HG02588 (cell line): ENCODE results near the gene CYB561A3.

ENCODE experiments used
- ATAC-seq: cut with Tn5 transposase; IDR thresholded peaks from one replicate; pipeline ENCODE4 v1.9.1; 2021; ENCODE audit warnings: mild to moderate bottlenecking, moderate library complexity; ENCODE audit not compliant: unreplicated experiment

The CYB561A3 gene

DNA sequence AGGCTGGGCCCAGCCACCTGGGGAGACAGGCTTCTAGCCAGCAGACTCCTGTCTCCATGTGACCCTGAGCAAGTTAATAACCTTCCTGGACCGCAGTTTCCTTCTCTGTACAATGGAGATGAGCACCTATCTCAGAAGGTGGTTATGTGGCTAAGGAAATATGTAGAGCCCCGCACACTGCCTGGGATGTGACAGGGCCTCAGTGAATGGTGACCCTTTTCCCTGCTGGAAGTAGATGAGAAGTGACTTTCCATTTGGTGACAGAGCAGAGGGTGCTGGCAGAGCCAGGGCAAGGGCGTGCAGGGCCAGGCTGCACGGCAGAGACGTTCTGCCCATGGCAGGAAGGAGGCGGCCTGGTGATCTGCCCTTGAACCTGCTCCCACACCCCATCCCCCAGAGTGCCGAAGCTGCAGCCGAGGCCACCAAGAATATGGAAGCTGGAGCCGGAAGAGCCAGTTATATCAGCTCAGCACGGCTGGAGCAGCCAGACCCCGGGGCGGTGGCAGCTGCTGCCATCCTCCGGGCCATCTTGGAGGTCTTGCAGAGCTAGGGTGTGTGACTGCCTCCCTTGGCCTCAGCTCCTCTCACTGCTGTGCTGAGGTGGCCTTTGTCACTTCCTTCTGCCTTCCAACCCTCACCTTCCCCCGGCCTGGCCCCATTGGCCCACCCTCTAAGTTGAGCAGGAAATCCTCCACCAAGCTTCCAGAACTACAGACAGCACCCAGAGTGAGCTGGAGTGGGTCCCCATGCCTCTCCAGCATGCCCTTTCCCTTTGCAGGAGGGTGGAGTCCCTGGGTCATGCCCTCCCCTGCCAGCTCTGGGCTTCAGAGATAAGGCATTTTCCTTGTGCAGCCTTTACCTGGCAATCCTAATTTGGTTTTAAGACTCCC lies 15.5 kb downstream of the CYB561A3 start:
- ATAC-seq = no peak

DNA sequence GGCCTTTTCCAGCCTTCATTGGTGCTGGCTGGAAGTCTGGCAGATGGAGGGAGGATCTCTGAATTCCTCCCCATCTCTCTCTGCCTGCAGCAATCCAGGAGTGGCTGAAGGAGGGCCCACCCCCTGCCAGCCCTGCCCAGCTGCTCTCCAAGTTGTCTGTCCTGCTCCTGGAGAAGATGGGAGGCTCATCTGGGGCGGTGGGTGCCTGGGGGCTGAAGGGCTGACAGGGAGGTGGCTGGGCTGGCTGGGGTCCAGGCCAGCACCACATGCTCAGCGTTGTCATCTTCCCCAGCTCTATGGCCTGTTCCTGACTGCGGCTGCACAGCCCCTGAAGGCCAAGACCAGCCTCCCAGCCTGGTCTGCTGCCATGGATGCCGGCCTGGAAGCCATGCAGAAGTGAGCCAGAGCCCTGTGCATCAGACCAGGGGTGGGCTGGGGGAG lies 16.5 kb downstream of the CYB561A3 start:
- ATAC-seq = no peak

GRCh38 chr11:61343792-61344745 lies 17.6 kb downstream of the CYB561A3 start:
- no peak for ATAC-seq

GRCh38 chr11:61342207-61342803 lies 19.4 kb downstream of the CYB561A3 start:
- no peak for ATAC-seq

GRCh38 chr11:61341706-61342105 lies 20.0 kb downstream of the CYB561A3 start:
- ATAC-seq = no peak

- no peak for ATAC-seq
These were observed 20.7 kb downstream of the CYB561A3 start for GRCh38 chr11:61340979-61341378.

GRCh38 chr11:61339490-61339878 lies 22.2 kb downstream of the CYB561A3 start:
- no peak for ATAC-seq

- no peak for ATAC-seq
These were observed 22.7 kb downstream of the CYB561A3 start for GRCh38 chr11:61338783-61339489.

DNA sequence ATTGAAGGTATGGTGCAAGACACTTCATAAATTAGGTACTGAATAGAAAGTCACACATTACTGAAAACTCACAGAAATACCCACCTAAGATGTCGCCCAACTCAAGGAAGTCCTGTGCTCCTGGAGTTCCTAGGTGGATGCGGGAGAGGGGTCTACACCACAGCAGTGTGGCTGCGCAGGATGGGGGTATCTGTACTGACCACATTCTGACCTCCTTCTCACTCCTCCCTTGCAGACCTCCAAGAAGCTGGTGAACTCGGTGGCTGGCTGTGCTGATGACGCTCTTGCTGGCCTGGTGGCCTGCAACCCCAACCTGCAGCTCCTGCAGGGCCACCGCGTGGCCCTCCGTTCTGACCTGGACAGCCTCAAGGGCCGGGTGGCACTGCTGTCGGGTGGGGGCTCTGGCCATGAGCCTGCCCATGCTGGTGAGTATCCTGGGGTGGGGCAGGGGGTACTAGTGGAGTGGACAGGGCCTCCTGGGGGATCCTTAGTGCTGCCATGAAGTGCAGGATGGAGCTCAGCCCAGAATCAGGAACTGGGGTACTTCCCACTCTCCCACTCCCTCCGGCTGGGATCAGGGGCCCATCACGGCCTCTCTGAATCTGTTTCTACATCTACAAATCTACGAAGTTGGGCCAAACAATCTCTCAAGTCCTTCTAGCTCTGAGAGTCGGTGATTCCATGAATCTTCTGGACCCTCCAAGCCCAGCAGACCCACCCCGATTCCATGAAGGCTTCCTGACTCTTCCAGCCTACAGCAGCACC lies 23.8 kb downstream of the CYB561A3 start:
- no peak for ATAC-seq

- peak; percentile 45 for ATAC-seq
These were observed 25.3 kb downstream of the CYB561A3 start for GRCh38 chr11:61336171-61336935.

DNA sequence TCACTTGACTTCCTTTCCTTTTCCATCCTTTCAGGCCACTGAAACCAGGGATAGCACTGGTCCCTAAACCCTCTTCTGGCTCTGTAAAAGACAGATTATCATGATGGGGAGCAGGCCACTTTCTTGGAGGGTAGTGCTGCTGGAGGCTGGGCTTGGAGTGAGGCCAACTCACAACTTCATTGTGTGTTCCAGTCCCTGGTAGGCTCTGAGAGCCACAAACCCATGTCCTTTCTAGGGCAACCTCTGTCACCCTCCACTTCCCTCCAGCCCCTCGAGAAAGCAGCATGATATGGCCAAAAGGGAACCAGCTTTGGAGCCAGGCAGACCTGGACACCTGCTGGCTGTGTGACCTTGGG lies 26.3 kb downstream of the CYB561A3 start:
- ATAC-seq = no peak

DNA sequence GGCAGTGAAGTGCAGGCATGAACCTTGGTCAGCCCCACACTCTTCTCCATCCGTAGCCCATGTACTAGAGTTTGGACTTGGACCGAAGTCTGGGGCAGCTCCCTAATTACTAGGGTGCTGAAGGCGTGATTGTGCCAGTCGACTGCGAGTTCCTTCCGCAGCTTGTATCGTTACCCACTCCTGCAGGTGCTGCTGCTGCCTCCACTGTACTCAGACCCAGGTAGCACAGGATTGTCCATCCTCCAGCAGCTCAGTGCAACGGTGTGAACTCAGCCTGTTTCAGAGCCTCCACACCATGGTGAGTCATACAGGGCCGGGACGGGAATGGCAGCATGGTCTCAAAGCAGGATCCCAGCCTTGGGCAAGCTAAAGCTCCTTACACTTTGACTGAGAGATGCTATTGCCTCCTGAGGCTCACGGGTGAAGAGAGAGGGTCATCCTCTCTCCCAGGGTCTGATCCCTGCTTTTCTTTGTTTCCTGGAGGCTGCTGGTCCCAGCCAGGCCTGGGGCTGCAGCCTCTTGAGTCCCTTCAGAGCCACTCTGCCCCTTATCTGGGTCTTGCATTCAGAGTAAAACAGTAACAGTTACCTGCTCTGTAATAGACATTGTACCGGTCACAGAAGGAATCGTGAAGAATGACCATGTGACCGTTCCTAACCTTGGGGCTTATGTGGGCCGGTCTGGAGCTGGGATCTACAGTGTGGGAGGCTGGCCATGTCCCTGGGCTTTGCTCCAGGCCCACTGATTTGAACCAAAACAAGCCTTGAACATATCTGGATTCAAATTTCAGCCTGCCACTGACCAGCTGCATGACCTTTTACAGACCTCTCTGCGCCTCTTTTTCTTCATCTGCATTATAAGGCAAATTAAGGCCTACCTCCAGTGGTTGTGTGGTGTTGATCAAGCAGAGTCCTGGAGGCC lies 27.0 kb downstream of the CYB561A3 start:
- no peak for ATAC-seq

DNA sequence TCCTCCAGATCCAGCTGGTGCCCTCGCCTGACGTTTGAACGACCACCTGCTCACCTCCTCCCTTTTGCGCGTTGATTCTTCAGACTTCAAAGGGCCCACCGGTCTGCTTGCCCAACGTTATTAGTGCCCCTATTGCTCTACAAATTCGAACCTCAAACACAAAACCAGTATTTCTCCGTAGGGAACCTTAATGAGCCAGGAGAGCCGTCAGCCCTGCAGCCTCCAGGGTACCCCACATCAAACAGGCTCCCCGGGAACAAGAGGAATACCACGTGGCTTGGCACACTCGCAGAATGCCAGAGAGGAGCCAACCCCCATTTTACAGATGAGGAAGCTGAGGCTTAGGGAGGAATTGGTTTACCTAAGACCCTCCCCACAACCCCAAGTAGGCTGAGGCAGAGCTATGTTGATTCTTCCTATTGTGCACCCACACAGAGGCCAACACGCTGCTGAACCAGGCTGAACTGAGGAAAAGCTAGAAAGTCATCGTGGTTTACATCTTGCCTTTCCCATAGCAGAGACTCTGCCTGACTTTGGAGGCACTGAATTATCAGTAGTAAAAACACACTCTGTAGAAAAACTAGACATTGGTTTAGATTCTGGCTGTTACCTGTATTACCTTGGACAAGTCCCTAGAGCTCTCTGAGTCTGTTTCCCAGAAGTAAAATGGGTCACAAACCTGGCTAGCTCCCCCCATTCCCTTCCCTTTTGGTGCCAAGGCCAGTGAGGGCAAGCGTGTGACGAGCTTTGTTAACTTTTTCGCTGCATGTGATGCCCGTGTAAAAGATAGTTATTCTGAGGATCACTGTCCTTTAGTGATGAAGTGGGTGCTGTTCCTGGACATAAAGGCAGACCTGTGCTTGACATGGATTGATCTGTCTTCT lies 27.9 kb downstream of the CYB561A3 start:
- no peak for ATAC-seq

GRCh38 chr11:61332797-61333549 lies 28.7 kb downstream of the CYB561A3 start, which contains the start of the genes DDB1 and TKFC:
Gene DDB1, minus strand, starts transcription at chr11:61333105. Its CDS starts 137 bp downstream, at chr11:61332968.
Gene TKFC, plus strand, starts transcription at chr11:61333228. Its CDS starts 1,501 bp downstream, at chr11:61334729.
- ATAC-seq = peak; percentile 92

DNA sequence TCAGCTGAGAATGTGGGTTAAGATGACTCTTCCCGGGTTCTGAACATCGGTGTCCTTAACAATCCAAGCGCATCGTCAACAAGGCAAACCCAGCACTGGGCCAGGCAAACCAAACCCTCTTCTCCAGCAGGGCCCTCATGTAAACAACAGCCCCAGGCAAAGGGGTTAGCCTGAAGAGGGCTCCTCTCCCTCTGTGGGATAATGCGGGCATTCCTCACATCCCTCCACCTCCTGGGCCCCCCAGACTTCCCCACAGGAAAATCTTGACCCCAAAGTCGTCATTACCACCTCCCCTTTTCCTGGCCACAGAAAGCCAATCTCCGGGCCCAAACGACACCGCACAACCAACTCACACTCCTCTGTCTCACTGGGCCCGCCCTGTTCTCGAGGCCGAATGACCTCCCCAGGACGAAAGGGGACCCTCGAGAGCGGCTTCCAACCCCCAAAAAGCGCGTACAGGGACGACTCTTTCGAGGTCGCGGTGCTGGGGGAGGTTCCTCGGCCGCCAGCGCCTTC lies 29.3 kb downstream of the CYB561A3 start:
- no peak for ATAC-seq

DNA sequence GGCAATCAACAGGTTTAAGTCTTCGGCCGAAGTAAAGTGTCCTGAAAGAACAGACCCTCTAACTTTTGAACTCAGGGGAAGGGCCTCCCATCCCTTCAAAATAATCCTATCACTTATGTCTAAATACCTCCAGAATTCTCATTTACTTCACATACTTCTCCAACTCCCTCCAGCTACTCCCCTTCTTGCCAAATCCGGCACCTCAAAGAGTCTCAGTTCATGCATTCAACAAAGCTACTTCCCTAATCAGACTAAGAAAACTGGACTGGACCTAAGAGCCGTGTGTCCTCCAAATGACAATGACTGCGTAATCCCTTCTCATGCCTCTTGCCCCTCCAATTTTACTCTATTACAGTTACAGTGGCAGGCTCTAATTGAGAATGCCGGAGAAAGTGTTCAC lies 30.0 kb downstream of the CYB561A3 start:
- ATAC-seq = no peak
